Lung (tissue), 12 donors: ENCODE data around the gene UGT1A5. TPM values are rescaled to one million over a fixed set of nuclear protein-coding genes. Genes with fewer than 3 reads are reported as not detected.

Source experiments
- ATAC-seq: fragments of 200-7000 bp; cut with Tn5 transposase; one replicate; pipeline ENCODE4 v1.9.1; 2020; ENCODE audit warnings: moderate number of reproducible peaks; ENCODE audit not compliant: insufficient read depth, low FRiP score
- DNase-seq, 3 donors: peaks; one replicate each; pipeline ENCODE4 v3.0.0-alpha.2; 2013 to 2017
- H3K27ac ChIP-seq, 2 donors: one replicate each; pipeline ENCODE4 v1.5.1; 2013; ENCODE audit warnings: mild to moderate bottlenecking in 2 of 2, moderate library complexity in 2 of 2, control low read depth in 1 of 2, inconsistent platforms in 1 of 2, low read depth in 1 of 2, low read length in 1 of 2
- H3K27me3 ChIP-seq, 3 donors: one replicate each; pipeline ENCODE4 v1.5.1; 2013; ENCODE audit warnings: low read length in 2 of 3; ENCODE audit not compliant: control insufficient read depth in 3 of 3, insufficient read depth in 3 of 3
- H3K36me3 ChIP-seq, 4 donors: one replicate each; pipeline ENCODE4 v1.5.1; 2013; ENCODE audit warnings: low read length in 4 of 4, mild to moderate bottlenecking in 1 of 4, moderate library complexity in 1 of 4; ENCODE audit not compliant: control insufficient read depth in 4 of 4, insufficient read depth in 4 of 4
- H3K4me1 ChIP-seq, 5 donors: one replicate each; pipeline ENCODE4 v1.5.1; 2013; ENCODE audit warnings: low read length in 5 of 5, mild to moderate bottlenecking in 2 of 5, moderate library complexity in 1 of 5; ENCODE audit not compliant: control insufficient read depth in 5 of 5, insufficient read depth in 5 of 5
- H3K4me3 ChIP-seq: one replicate; pipeline ENCODE4 v1.5.1; 2013; ENCODE audit warnings: mild to moderate bottlenecking, control low read depth, moderate library complexity
- H3K9ac ChIP-seq, 2 donors: one replicate each; pipeline ENCODE4 v1.5.1; 2013; ENCODE audit warnings: low read length in 2 of 2, control low read depth in 1 of 2; ENCODE audit not compliant: insufficient read depth in 1 of 2
- H3K9me3 ChIP-seq, 4 donors: one replicate each; pipeline ENCODE4 v1.5.1; 2013; ENCODE audit warnings: low read length in 3 of 4, mild to moderate bottlenecking in 1 of 4, moderate library complexity in 1 of 4; ENCODE audit not compliant: control insufficient read depth in 4 of 4, insufficient read depth in 3 of 4
- WGBS, 2 donors: extraction: QIAGEN DNeasy Blood & Tissue Kit; methylation state at CpG; one replicate each; pipeline ENCODE4 v1.1.7; 2013; 5-methylcytosine and 5-hydroxymethylcytosine counted together
- polyA plus RNA-seq, 2 donors: library from polyadenylated mRNA; stranded (reverse); fragments of 200-250 nt; gene quantifications; one replicate each; pipeline ENCODE4 v1.2.1, GENCODE V29; 2013
- total RNA-seq, 2 donors: library from RNA; depleted of rRNA in 1 of 2; stranded (reverse); fragments of >200 nt in 1 of 2; gene quantifications; one replicate each; pipeline ENCODE4 v1.2.1, GENCODE V29; 2014 to 2021
- TF ChIP-seq, protein P1 (sequence below): IDR thresholded peaks from 2 replicates; pipeline ENCODE4 v1.5.1; 2012; ENCODE audit warnings: mild to moderate bottlenecking; ENCODE audit errors: control extremely low read depth, extremely low read depth
- donor health status: control.
- donor health status: control.
- donor health status: Bipolar disorder and iron deficiency.
- donor health status: healthy.
- donor health status: DM: yes; HTN: yes; CAD: no.

The UGT1A5 gene
- total and polyA plus RNA-seq, 4 donors, result 0.34 TPM; not detected in 3

DNA sequence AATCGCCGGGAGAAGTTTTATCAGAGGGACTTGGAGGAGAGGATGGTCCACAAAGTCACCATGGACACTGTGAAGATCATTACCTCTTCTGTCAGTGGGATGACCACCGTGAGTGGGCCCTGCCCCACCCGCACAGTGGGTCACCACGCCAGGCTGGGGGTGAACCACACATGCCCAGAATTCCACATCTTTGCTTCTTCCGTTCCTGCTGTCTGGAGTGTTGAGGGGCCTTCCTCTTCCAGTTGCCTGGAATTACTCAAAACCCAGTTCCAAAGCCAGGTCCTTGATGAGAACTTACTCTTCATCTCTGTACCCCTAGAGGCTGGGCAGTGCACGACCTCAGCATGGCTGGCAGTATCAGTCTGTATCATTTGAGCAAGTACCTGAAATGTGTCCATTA is 87.5 kb downstream of the UGT1A5 start:
- DNase-seq (no peak), ATAC-seq (no peak)
- no peaks in the 10 kb centered on the region for H3K9me3 ChIP-seq

DNA sequence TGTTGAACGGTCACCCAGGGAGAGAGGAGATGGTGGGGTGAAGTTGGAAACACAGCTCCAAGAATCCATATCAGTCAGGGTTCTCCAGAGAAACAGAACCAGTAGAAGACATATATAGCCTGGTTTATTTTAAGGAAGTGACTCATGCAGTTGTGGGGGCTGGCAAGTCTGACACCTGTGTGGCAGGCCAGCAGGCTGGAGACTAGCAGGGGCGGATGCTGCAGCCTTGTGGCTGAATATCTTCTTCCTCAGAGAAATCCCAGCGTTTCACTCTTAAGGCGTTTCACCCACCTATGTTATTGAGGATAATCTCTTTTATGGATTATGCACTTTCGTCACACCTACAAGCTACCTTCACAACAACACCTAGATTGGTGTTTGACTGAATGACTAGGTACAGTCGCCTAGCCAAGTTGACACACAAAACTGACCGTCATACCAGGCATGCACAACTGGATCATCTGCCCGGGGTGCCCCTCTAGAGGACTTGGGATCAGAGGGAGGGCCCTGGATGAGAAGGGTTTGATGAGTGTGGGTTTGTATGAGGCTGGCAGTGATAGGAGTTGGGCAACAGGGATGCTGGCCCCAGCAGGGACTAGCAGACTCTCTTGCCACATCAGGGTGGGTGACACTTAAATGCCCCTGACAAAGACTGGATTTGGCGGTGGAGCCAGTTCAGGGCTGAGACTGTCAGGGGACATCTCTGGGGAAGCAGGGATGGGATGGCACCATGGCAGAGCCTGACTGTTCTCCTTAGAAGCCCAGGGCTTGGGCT is 88.8 kb downstream of the UGT1A5 start:
- Histone ChIP-seq H3K4me1 (no peaks in the 10 kb centered on the region), H3K9ac (no peak overlapping the region), H3K27me3 (no peaks in the 10 kb centered on the region), H3K36me3 (no peaks in the 10 kb centered on the region), H3K9me3 (no peaks in the 10 kb centered on the region), H3K27ac (no peak overlapping the region), H3K4me3 (no peak overlapping the region)
- WGBS, 2 donors, result 78 to 79% methylated on average over 9 of the region's 9 CpGs
- TF ChIP-seq, protein P1, sequence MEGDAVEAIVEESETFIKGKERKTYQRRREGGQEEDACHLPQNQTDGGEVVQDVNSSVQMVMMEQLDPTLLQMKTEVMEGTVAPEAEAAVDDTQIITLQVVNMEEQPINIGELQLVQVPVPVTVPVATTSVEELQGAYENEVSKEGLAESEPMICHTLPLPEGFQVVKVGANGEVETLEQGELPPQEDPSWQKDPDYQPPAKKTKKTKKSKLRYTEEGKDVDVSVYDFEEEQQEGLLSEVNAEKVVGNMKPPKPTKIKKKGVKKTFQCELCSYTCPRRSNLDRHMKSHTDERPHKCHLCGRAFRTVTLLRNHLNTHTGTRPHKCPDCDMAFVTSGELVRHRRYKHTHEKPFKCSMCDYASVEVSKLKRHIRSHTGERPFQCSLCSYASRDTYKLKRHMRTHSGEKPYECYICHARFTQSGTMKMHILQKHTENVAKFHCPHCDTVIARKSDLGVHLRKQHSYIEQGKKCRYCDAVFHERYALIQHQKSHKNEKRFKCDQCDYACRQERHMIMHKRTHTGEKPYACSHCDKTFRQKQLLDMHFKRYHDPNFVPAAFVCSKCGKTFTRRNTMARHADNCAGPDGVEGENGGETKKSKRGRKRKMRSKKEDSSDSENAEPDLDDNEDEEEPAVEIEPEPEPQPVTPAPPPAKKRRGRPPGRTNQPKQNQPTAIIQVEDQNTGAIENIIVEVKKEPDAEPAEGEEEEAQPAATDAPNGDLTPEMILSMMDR, result no peak
- DNase-seq, result no peak
- no peak for ATAC-seq

More for the DNA sequence above, 87.5 kb downstream of the UGT1A5 start:
- Histone ChIP-seq H3K27me3 (no peaks in the 10 kb centered on the region), H3K27ac (no peak overlapping the region), H3K36me3 (no peaks in the 10 kb centered on the region), H3K9ac (no peak overlapping the region), H3K4me3 (no peak overlapping the region), H3K4me1 (no peaks in the 10 kb centered on the region)
- TF ChIP-seq, protein P1, result no peak
- 80 to 86% methylated on average over 7 of the region's 7 CpGs for WGBS, 2 donors

DNA sequence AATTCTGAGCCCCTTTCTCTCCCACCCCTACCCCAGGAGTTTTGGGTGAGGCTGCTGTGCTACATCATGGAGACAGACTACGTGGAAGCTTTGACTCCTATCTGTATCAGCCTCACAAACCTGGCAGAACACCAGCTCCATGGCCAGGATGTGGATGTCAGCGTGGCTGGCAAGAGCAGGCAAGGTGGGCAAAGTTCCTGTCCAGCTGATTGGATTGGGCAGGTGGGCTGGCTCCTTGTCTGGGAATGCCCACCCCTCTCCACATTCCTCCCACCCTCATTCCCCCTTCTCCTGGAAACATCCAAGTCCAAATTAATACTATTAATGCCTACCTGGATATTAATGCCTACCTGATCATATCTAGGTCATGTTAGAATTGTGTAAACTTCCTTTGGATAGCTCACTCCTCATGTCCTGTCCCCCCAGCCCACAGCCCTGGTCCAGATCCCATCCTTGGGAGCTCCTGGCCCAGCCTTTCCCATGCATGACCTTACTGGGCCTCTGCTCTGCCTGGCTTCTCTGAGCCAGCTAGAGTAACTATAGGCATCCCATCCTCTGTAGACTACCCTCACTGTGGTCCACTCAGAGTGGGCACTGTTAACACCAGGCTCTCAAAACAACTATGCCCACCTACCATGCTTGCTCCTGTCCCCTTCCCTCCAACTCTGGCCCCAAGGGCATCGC is 89.6 kb downstream of the UGT1A5 start:
- Histone ChIP-seq H3K9ac (no peak overlapping the region), H3K27me3 (no peaks in the 10 kb centered on the region), H3K4me1 (no peaks in the 10 kb centered on the region), H3K36me3 (no peaks in the 10 kb centered on the region), H3K4me3 (no peak overlapping the region), H3K27ac (no peak overlapping the region), H3K9me3 (no peaks in the 10 kb centered on the region)
- TF ChIP-seq, protein P1, result no peak
- ATAC-seq, result no peak
- 63 to 75% methylated on average over 3 of the region's 3 CpGs for WGBS, 2 donors
- no peak for DNase-seq
